ENCODE results near the gene KCNJ5.

DNA sequence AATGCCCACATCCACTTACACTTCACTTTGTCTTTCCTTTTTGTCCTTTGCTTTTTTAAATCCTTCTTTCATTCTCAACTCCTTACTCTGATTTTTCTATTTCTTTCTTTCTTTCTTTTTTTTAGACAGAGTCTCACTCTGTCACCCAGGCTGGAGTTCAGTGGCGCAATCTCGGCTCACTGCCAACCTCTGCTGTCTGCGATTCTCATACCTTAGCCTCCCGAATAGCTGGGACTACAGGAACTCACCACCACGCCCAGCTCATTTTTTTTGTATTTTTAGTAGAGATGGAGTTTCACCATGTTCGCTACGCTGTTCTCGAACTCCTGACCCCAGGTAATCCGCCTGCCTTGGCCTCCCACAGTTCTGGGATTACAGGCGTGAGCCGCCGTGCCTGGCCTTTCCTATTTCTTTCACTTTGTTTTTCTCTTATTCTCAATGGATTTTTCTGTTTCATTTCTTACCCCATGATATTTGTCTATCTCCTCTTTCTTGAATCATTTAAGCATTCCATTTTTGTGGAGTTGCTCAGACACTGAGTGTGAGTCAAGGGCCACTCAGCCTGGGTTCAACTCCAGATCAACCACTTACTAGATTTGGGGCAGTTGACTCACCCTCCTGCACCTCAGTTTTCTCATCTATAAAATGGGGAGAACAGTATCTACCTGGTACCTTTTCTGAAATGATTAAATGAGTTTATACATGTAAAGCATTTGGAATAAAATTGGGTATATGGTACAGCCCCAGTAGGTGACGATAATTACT lies 7.6 kb downstream of the KCNJ5 start:
- TF ChIP-seq POLR2A (IDR thresholded peaks at IDR 0.05; ENCODE audit: low read length) (no peak), GATA1 (IDR thresholded peaks at IDR 0.05; ENCODE audit: low read depth, low read length) (no peak)
